Measurements from ENCODE around the gene DYNC1I1. TPM values are rescaled to one million over a fixed set of nuclear protein-coding genes. Genes with fewer than 3 reads are reported as not detected.

DYNC1I1 gene
- total and polyA plus RNA-seq, 10 donors = 0.21 to 7.5 (median 0.86) TPM

GRCh38 chr7:95899919-95900513 lies 127.7 kb downstream of the DYNC1I1 start:
- H3K27ac ChIP-seq = no peak overlapping the region
- peaks cover 0 to 6% (median 0%) of the 10 kb centered on the region in 6 donors for H3K4me1 ChIP-seq
- no peak for TF ChIP-seq CTCF (IDR thresholded peaks at IDR 0.05 in 8 of 11, conservative IDR thresholded peaks at IDR 0.05 in 3 of 11)
- TF ChIP-seq POLR2A (IDR thresholded peaks at IDR 0.05) = no peak
- no peak for TF ChIP-seq POLR2AphosphoS5 (IDR thresholded peaks at IDR 0.05)
- 39 to 66% (median 57%) methylated on average over 5 of the region's 5 CpGs for WGBS, 5 donors
- no peaks in the 10 kb centered on the region for H3K36me3 ChIP-seq
- no peaks in the 10 kb centered on the region for H3K9me3 ChIP-seq
- intact Hi-C loops (cut with DNase I; ENCODE audit: low total_unique reads) = no loop called here
- peaks cover 0 to 6% (median 0%) of the 10 kb centered on the region in 7 donors for H3K27me3 ChIP-seq (replicated peaks in 1 of 7)
- no peak overlapping the region for H3K4me3 ChIP-seq
- no peak for DNase-seq

- Histone ChIP-seq H3K27me3 (replicated peaks in 1 of 7) (peaks cover 0 to 6% (median 0%) of the 10 kb centered on the region in 7 donors), H3K4me1 (peaks cover 0 to 6% (median 0%) of the 10 kb centered on the region in 6 donors), H3K9me3 (no peaks in the 10 kb centered on the region), H3K36me3 (no peaks in the 10 kb centered on the region), H3K27ac (no peak overlapping the region), H3K4me3 (no peak overlapping the region)
- DNase-seq = no peak
- 67 to 88% (median 81%) methylated on average over 1 of the region's 1 CpG for WGBS, 5 donors
- no peak for TF ChIP-seq POLR2AphosphoS5 (IDR thresholded peaks at IDR 0.05)
- TF ChIP-seq POLR2A (IDR thresholded peaks at IDR 0.05) = no peak
- TF ChIP-seq CTCF (IDR thresholded peaks at IDR 0.05 in 8 of 11, conservative IDR thresholded peaks at IDR 0.05 in 3 of 11) = no peak
- intact Hi-C loops (cut with DNase I; ENCODE audit: low total_unique reads) = no loop called here
Measured at GRCh38 chr7:95901006-95901405, 128.7 kb downstream of the DYNC1I1 start.

- Histone ChIP-seq H3K4me3 (no peak overlapping the region), H3K4me1 (peaks cover 0 to 6% (median 0%) of the 10 kb centered on the region in 6 donors), H3K36me3 (no peaks in the 10 kb centered on the region), H3K9me3 (no peaks in the 10 kb centered on the region), H3K27ac (no peak overlapping the region), H3K27me3 (replicated peaks in 1 of 7) (peaks cover 0 to 6% (median 0%) of the 10 kb centered on the region in 7 donors)
- no peak for DNase-seq
- no peak for TF ChIP-seq POLR2AphosphoS5 (IDR thresholded peaks at IDR 0.05)
- TF ChIP-seq POLR2A (IDR thresholded peaks at IDR 0.05) = no peak
- TF ChIP-seq CTCF (IDR thresholded peaks at IDR 0.05 in 8 of 11, conservative IDR thresholded peaks at IDR 0.05 in 3 of 11) = no peak
- intact Hi-C loops (cut with DNase I; ENCODE audit: low total_unique reads) = no loop called here
Measured at GRCh38 chr7:95904099-95904498, 131.7 kb downstream of the DYNC1I1 start.

GRCh38 chr7:95905167-95905566 lies 132.8 kb downstream of the DYNC1I1 start:
- H3K4me1 ChIP-seq = peaks cover 0 to 6% (median 0%) of the 10 kb centered on the region in 6 donors
- H3K9me3 ChIP-seq = no peaks in the 10 kb centered on the region
- 44 to 55% (median 53%) methylated on average over 3 of the region's 3 CpGs for WGBS, 5 donors
- no peaks in the 10 kb centered on the region for H3K27me3 ChIP-seq (replicated peaks in 1 of 7)
- DNase-seq = no peak
- intact Hi-C loops (cut with DNase I; ENCODE audit: low total_unique reads) = no loop called here
- H3K4me3 ChIP-seq = no peak overlapping the region
- no peaks in the 10 kb centered on the region for H3K36me3 ChIP-seq
- no peak overlapping the region for H3K27ac ChIP-seq
- no peak for TF ChIP-seq POLR2AphosphoS5 (IDR thresholded peaks at IDR 0.05)
- no peak for TF ChIP-seq POLR2A (IDR thresholded peaks at IDR 0.05)
- no peak for TF ChIP-seq CTCF (IDR thresholded peaks at IDR 0.05 in 8 of 11, conservative IDR thresholded peaks at IDR 0.05 in 3 of 11)
